ENCODE data around the gene MAP3K2. TPM values are rescaled to one million over a fixed set of nuclear protein-coding genes. Genes with fewer than 3 reads are reported as not detected.

MAP3K2 gene
- total and polyA plus RNA-seq, 2 of the 4 experiments (the other 2 are of a cell fraction) = 6.2 to 30.8 TPM

- Histone ChIP-seq H3K4me3 (ENCODE audit: insufficient read depth, low read depth, low read length) (no peak overlapping the region), H3K9me1 (ENCODE audit: insufficient read depth, low read length) (peaks cover 2% of the 10 kb centered on the region; the same call in 1 of the 2 replicates), H2BK15ac (ENCODE audit: low read depth, low read length) (no peak overlapping the region), H3K9ac (ENCODE audit: low read depth, low read length) (no peak overlapping the region), H3K4me1 (ENCODE audit: control insufficient read depth, insufficient read depth, low read length) (peaks cover 3% of the 10 kb centered on the region), H3K79me1 (ENCODE audit: low read depth in 1 of 2, low read length in 2 of 2) (peaks cover 9 to 62% of the 10 kb centered on the region in 2 experiments; a peak in 3 of 4 replicates), H4K91ac (ENCODE audit: insufficient read depth, low read depth, low read length) (no peak overlapping the region), H3K4ac (ENCODE audit: low read depth, low read length) (no peak overlapping the region), H3K36me3 (ENCODE audit: control insufficient read depth, insufficient read depth, low read length) (no peaks in the 10 kb centered on the region), H4K5ac (ENCODE audit: low read depth, low read length) (no peak overlapping the region), H2BK5ac (ENCODE audit: low read depth, low read length, poor library complexity, severe bottlenecking) (no peak overlapping the region), H3K27ac (ENCODE audit: insufficient read depth, low read length) (no peak overlapping the region), H3K27me3 (ENCODE audit: control insufficient read depth, insufficient read depth, low read length) (no peaks in the 10 kb centered on the region), H3K4me2 (ENCODE audit: low read depth, low read length) (no peak overlapping the region), H3K14ac (replicated peaks; ENCODE audit: low read depth, low read length) (no peak overlapping the region), H3K9me3 (ENCODE audit: control insufficient read depth, insufficient read depth, low read length) (no peaks in the 10 kb centered on the region), H2AK5ac (ENCODE audit: low read depth, low read length) (no peak overlapping the region), H2AK9ac (replicated peaks; ENCODE audit: low read depth, low read length, poor library complexity) (no peak overlapping the region), H3K18ac (ENCODE audit: low read depth, low read length) (no peak overlapping the region), H2BK120ac (ENCODE audit: low read depth, low read length) (no peak overlapping the region), H2AFZ (replicated peaks; ENCODE audit: low read length, poor library complexity) (no peak overlapping the region), H4K8ac (ENCODE audit: low read depth in 2 of 2, low read length in 2 of 2) (no peak overlapping the region), H3K23ac (ENCODE audit: low read depth, low read length) (no peak overlapping the region), H4K20me1 (ENCODE audit: insufficient read depth, low read length) (peaks cover 71% of the 10 kb centered on the region), H2BK20ac (ENCODE audit: low read depth, low read length) (no peak overlapping the region), H3K56ac (ENCODE audit: extremely low read depth, insufficient read depth, low read length) (no peak overlapping the region)
- intact Hi-C loops (cut with micrococcal nuclease) (loop anchor here (10.0 kb wide), 1 partner anchor 92 kb away; no protein-coding TSS in a partner anchor), in situ Hi-C loops (cut with MboI; ENCODE audit: low sequenced_read_pairs) (no loop called here), dilution Hi-C loops (cut with HindIII; ENCODE audit: low sequenced_read_pairs, unreplicated experiment) (no loop called here)
- DNase-seq (no peak), ATAC-seq (ENCODE audit: low read depth) (no peak)
- WGBS, 2 experiments (ENCODE audit: extremely low coverage in 2 of 2, insufficient read length in 1 of 2) = 100% methylated on average over 1 of the region's 3 CpGs; no CpG with 5 or more reads in 1 of the 2 experiments
- POLR2A ChIA-PET (ENCODE audit: unreplicated experiment) = no interaction called here
- CTCF ChIA-PET = no interaction called here
- BruUV-seq (replicated peaks) = no TSS peak
- TF ChIP-seq BHLHE40 (IDR thresholded peaks at IDR 0.05; ENCODE audit: low read depth, low read length) (no peak), RCOR1 (IDR thresholded peaks at IDR 0.05; ENCODE audit: insufficient replicate concordance, low read length) (no peak), MXI1 (IDR thresholded peaks at IDR 0.05; ENCODE audit: borderline replicate concordance, low read depth, low read length) (no peak), POLR2A (IDR thresholded peaks at IDR 0.05; ENCODE audit: low read depth, low read length) (no peak), CEBPB (IDR thresholded peaks at IDR 0.05; ENCODE audit: low read depth, low read length) (no peak), USF2 (IDR thresholded peaks at IDR 0.05; ENCODE audit: low read depth, low read length) (no peak), FOS (IDR thresholded peaks at IDR 0.05; ENCODE audit: low read depth, low read length) (no peak), NFE2L2 (IDR thresholded peaks at IDR 0.05; ENCODE audit: low read depth, low read length) (no peak), ELK1 (IDR thresholded peaks at IDR 0.05; ENCODE audit: borderline replicate concordance, low read depth, low read length) (no peak), RFX5 (IDR thresholded peaks at IDR 0.05; ENCODE audit: low read depth, low read length) (no peak)
Observed at GRCh38 chr2:127382831-127383230, 4.9 kb downstream of the MAP3K2 start.
